ENCODE results near the gene GALR3.
A peak's percentile ranks its signal among the peaks of the same experiment; 100 is the strongest.

Gene GALR3

DNA sequence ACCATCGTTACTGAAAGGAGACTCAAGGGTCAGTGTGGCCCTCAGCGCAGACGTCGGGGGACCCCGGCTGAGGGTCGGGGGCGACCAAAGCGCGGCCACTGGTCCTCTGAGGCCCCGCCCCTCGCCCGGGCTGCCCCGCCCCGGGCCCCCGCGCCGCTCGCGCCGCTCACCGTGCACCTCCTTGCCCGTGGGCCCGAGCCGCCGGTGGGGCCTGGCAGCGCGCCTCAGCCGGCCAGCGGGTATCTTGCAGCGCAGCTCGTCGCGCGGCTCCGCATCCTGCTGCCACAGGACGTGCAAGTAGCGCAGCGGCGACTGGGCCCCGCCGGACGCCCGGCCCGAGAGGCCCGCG, 20.5 kb downstream of the GALR3 start:
- TF ChIP-seq, protein P1, sequence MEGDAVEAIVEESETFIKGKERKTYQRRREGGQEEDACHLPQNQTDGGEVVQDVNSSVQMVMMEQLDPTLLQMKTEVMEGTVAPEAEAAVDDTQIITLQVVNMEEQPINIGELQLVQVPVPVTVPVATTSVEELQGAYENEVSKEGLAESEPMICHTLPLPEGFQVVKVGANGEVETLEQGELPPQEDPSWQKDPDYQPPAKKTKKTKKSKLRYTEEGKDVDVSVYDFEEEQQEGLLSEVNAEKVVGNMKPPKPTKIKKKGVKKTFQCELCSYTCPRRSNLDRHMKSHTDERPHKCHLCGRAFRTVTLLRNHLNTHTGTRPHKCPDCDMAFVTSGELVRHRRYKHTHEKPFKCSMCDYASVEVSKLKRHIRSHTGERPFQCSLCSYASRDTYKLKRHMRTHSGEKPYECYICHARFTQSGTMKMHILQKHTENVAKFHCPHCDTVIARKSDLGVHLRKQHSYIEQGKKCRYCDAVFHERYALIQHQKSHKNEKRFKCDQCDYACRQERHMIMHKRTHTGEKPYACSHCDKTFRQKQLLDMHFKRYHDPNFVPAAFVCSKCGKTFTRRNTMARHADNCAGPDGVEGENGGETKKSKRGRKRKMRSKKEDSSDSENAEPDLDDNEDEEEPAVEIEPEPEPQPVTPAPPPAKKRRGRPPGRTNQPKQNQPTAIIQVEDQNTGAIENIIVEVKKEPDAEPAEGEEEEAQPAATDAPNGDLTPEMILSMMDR (conservative IDR thresholded peaks at IDR 0.05; ENCODE audit: low read depth, low read length): no peak
- DNase-seq (ENCODE audit: low read depth): no peak
- H3K4me3 ChIP-seq (ENCODE audit: low read length): peak overlapping the region; percentile 76

DNA sequence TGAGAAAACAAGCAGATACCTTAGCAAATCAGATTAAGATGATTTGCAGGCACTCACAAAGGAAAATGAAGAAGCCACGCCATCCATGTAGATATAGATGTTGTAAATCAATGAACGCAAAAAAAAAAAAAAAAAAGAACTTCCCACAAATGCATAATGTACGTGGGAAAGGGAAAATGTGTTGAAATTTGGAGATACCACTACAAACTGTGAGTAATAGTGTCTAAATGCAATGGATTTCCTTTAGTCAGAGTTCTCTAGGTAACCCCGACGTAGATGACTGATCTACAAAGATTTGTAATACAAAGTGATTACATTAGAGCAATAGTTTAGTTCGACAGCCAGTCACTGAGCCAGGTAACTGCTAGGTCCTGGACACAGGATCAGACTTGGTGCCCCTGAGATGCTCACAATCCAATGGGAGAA, 21.7 kb downstream of the GALR3 start:
- DNase-seq (ENCODE audit: low read depth): no peak
- peak overlapping the region; percentile 76 for H3K4me3 ChIP-seq (ENCODE audit: low read length)
- TF ChIP-seq, protein P1 (conservative IDR thresholded peaks at IDR 0.05; ENCODE audit: low read depth, low read length): no peak

DNA sequence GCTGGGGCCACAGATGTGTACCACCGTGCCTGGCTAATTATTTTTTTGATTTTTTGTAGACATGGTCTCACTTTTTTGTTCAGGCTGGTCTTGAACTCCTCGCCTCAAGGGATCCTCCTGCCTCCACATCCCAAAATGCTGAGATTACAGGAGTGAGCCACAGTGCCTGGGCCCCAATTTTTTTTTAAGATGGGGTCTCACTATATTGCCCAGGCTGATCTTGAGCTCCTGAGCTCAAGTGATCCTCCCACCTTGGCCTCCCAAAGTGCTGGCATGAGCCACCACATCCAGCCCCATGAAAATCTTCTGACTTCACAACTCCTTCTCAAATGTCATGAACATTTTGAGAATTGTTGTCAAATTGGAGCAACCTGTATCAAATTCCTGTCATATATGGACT, 23.3 kb downstream of the GALR3 start:
- no peak overlapping the region for H3K4me3 ChIP-seq (ENCODE audit: low read length)
- DNase-seq (ENCODE audit: low read depth): no peak
- TF ChIP-seq, protein P1 (conservative IDR thresholded peaks at IDR 0.05; ENCODE audit: low read depth, low read length): no peak

- TF ChIP-seq, protein P1 (conservative IDR thresholded peaks at IDR 0.05; ENCODE audit: low read depth, low read length): no peak
- H3K4me3 ChIP-seq (ENCODE audit: low read length): peak overlapping the region; percentile 99
- no peak for DNase-seq (ENCODE audit: low read depth)
These were observed 25.5 kb downstream of the GALR3 start for GRCh38 chr22:37848587-37849088.

GRCh38 chr22:37849089-37849751, 26.0 kb downstream of the GALR3 start, which contains the start of gene EIF3L:
EIF3L (plus strand) TSS chr22:37849419; CDS start chr22:37849450, 31 bp downstream.
- DNase-seq (ENCODE audit: low read depth): peak; percentile 64
- TF ChIP-seq, protein P1 (conservative IDR thresholded peaks at IDR 0.05; ENCODE audit: low read depth, low read length): no peak
- H3K4me3 ChIP-seq (ENCODE audit: low read length): peak within 1 kb of the TSS; percentile 99

DNA sequence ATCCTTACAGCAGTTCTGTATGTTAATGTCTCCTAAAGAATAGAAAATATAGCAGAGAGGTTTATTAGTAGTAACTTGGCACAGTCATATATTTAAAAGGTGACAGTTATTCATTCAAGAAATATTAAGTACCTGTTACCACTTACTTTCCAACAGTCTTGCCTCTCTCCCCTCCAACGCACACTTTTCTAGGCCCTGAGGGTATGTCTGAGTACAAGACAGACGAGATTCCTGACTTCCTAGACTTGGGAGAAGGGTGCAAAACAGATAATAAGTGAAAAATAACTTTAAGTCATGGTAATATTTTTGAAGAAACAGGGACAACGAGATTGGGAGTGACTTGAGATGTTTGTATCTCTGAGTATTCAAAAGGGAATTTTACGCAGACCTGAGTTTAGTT, 27.6 kb downstream of the GALR3 start:
- TF ChIP-seq, protein P1 (conservative IDR thresholded peaks at IDR 0.05; ENCODE audit: low read depth, low read length): no peak
- DNase-seq (ENCODE audit: low read depth): no peak
- H3K4me3 ChIP-seq (ENCODE audit: low read length): no peak overlapping the region

DNA sequence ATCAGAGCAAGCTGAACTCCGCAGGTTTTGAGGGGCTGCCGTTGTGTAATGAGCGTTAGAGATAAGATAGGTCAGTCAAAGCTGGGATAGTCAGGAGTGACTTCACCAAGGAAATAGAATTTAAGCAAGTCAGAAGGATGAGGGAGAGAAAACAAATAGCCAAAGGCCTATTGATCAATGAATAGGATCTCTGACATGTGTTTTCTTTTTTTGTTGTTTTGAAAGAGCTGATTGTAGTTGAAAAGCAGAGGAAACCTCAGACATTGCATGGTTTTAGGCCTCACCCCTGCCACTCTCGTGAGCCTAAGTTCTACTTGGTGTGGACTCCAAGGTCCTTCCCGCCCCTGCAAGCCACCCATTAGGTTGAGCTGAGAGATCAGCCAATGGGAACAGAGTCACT, 29.2 kb downstream of the GALR3 start:
- H3K4me3 ChIP-seq (ENCODE audit: low read length): no peak overlapping the region
- TF ChIP-seq, protein P1 (conservative IDR thresholded peaks at IDR 0.05; ENCODE audit: low read depth, low read length): no peak
- no peak for DNase-seq (ENCODE audit: low read depth)

Data from retinal pigment epithelial cell (primary cell).